Thymus (tissue), 11 donors: ENCODE data around the gene SCYL1. TPM values are rescaled to one million over a fixed set of nuclear protein-coding genes. Genes with fewer than 3 reads are reported as not detected.

ENCODE experiments used
- DNase-seq, 9 donors: peaks; one replicate each; pipeline ENCODE4 v3.0.0-alpha.2; 2013; ENCODE audit warnings: low spot score in 9 of 9, low read depth in 6 of 9, missing footprints in 1 of 9
- H3K27ac ChIP-seq, 2 donors: one replicate each; pipeline ENCODE4 v1.5.1; 2013; ENCODE audit warnings: control low read depth in 1 of 2, low read depth in 1 of 2, low read length in 1 of 2, mild to moderate bottlenecking in 1 of 2, moderate library complexity in 1 of 2
- H3K27me3 ChIP-seq, 2 donors: one replicate each; pipeline ENCODE4 v1.5.1; 2013; ENCODE audit warnings: low read length in 1 of 2; ENCODE audit not compliant: control insufficient read depth in 2 of 2, insufficient read depth in 1 of 2
- H3K36me3 ChIP-seq, 2 donors: one replicate each; pipeline ENCODE4 v1.5.1; 2013; ENCODE audit warnings: low read length in 1 of 2, mild to moderate bottlenecking in 1 of 2, moderate library complexity in 1 of 2; ENCODE audit not compliant: control insufficient read depth in 2 of 2, insufficient read depth in 2 of 2
- H3K4me1 ChIP-seq, 2 donors: one replicate each; pipeline ENCODE4 v1.5.1; 2013; ENCODE audit warnings: low read length in 2 of 2; ENCODE audit not compliant: control insufficient read depth in 2 of 2, insufficient read depth in 2 of 2
- H3K4me3 ChIP-seq, 2 donors: one replicate each; pipeline ENCODE4 v1.5.1; 2013; ENCODE audit warnings: low read length in 2 of 2, control low read depth in 1 of 2, mild to moderate bottlenecking in 1 of 2
- H3K9me3 ChIP-seq, 2 donors: one replicate each; pipeline ENCODE4 v1.5.1; 2013; ENCODE audit warnings: low read length in 1 of 2, mild to moderate bottlenecking in 1 of 2; ENCODE audit not compliant: control insufficient read depth in 2 of 2, insufficient read depth in 1 of 2
- WGBS: extraction: QIAGEN DNeasy Blood & Tissue Kit; methylation state at CpG from one replicate; pipeline ENCODE4 v1.1.7; 2013; 5-methylcytosine and 5-hydroxymethylcytosine counted together
- polyA plus RNA-seq: library from polyadenylated mRNA; stranded (reverse); fragments of 200-250 nt; gene quantifications from one replicate; pipeline ENCODE4 v1.2.3, GENCODE V29; 2013
- total RNA-seq: library from RNA; stranded (reverse); fragments of 120-200 nt; gene quantifications from one replicate; pipeline ENCODE4 v1.2.4, GENCODE V29; 2013
- donor health status: healthy.

Gene SCYL1
- total and polyA plus RNA-seq, 2 donors = 41.0 to 68.1 TPM

DNA sequence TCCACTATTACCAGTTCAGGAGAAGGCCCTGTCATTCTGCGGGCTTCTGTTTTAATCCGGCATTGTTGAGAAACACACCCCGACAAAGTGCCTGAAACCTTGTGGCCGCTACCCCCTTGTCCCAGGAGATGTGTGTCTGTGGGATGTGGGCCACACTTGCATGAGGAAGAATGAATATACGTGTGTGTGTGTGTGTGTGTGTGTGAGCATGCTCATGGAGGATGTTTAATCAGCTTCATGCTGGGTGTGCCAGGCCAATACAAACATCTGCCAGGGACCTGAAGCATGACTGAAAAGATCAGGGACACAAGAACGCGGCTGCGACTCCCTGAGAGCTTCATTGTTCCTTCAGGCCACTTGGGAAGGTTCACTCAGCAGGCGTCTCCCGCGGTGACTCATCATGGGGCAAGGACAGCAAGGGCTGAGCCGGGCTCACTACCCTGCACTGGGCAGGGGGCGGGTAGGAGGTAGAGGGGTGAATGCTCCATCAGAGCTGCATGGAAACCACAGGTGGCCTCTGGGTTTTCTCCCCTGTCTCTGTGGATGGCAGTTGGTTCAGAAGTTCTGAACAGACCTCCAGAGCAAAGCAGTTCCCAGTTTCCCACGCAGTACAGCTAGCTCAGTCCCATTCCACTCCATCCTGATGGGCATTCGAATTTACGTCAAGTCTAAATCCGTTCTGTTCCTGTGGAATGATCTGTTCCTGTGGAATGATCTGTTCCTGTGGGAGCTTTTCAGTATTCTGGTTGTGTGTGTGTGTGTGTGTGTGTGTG is 33.1 kb upstream of the SCYL1 start:
- 84% methylated on average over 17 of the region's 17 CpGs for WGBS
- no peaks in the 10 kb centered on the region for H3K27me3 ChIP-seq
- no peak overlapping the region for H3K4me3 ChIP-seq
- no peaks in the 10 kb centered on the region for H3K36me3 ChIP-seq
- H3K27ac ChIP-seq = peak overlapping the region; percentile 86 to 89
- H3K4me1 ChIP-seq = peaks cover 43 to 100% of the 10 kb centered on the region in 2 donors
- peaks cover 0 to 2% of the 10 kb centered on the region in 2 donors for H3K9me3 ChIP-seq
- DNase-seq = peak in 1 of 9 donors; percentile 37

DNA sequence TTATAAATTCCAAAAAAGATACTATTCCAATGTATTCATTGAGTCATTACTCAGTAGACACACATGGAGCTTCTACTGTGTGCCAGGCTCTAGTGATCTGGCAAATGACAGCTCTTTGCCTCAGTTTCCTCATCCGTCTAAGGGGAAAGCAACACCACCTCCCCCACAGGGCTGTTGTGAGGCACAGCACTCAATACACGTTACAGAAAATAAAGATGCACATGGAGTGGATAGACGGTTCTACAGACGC is 32.6 kb upstream of the SCYL1 start:
- Histone ChIP-seq H3K36me3 (no peaks in the 10 kb centered on the region), H3K27ac (peak overlapping the region; percentile 86 to 89), H3K9me3 (peaks cover 0 to 2% of the 10 kb centered on the region in 2 donors), H3K4me1 (peaks cover 45 to 100% of the 10 kb centered on the region in 2 donors), H3K27me3 (no peaks in the 10 kb centered on the region), H3K4me3 (no peak overlapping the region)
- DNase-seq = no peak
- WGBS = 82% methylated on average over 4 of the region's 4 CpGs

DNA sequence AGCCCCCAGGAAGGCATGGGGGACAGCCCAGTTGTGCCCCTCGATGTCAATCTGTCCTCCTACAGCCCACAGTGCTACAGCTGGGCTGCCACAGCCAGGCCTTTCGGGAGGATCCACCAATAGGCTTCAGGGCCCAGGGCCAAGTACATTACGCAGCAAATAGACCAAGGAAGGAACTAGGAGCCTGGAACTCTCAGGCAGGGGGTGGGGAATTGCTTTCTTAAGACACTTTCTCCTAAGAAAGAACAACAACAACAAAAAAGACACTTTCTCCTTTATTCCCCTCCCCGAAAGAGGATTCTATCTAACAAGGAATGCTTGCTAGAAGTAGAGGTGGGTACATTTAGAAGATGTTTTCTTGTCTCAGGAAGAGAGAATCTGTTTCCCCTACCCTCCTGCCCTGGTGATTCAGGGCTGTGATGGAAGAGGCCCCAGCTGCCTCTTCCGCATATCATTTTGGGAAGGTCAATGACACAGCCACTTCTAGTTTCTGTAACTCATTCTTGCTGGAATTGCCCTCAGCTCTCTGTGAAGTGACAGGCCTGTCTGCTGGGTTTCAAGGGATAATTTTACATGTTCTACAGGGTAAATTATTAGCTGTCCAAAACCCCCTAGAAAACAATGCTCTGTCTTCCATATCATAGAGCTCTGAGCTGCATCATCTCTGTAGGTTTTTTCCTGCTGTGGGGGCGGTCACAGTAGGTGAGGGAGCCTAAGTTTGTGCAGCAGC is 32.1 kb upstream of the SCYL1 start:
- Histone ChIP-seq H3K4me1 (peaks cover 42 to 95% of the 10 kb centered on the region in 2 donors), H3K27me3 (no peaks in the 10 kb centered on the region), H3K4me3 (no peak overlapping the region), H3K27ac (peak overlapping the region; percentile 86 to 89), H3K36me3 (no peaks in the 10 kb centered on the region), H3K9me3 (peaks cover 0 to 2% of the 10 kb centered on the region in 2 donors)
- WGBS = 62% methylated on average over 6 of the region's 6 CpGs
- DNase-seq = peak in 1 of 9 donors; percentile 54

DNA sequence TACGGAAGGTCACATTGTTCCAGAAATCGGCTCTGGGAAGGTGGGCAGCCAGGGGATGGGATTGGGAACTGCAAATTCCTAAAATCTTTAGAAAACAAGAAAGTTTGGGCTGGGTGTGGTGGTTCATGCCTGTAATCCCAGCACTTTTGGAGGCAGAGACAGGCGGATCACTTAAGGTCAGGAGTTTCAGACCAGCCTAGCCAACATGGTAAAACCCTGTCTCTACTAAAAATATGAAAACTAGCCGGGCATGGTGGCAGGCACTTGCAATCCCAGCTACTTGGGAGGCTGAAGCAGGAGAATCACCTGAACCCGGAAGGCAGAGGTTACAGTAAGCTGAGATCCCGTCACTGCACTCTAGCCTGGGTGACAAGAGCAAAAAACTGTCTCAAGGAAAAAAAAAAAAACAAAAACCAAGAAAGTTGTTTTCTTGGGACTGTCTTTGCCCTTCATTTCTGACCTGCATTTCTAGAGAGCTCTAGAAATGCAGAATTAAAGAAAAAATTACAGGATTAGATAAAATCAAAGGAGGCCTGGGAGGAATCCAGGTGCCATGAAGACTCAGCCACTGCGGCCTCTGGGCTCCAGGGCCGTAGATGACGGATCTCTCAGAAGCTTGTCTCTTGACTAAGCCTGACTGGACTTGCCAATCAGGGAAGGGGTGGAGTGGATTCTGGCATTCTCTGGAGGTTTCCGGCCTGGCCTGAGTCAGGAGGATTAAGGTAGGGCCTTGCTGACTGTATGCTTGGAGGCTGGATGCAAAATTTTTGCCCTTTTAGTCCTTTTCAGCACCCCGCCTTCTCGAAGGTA is 31.3 kb upstream of the SCYL1 start:
- H3K4me1 ChIP-seq = peaks cover 34 to 87% of the 10 kb centered on the region in 2 donors
- H3K27me3 ChIP-seq = no peaks in the 10 kb centered on the region
- DNase-seq = peak in 1 of 9 donors; percentile 36
- peaks cover 0 to 2% of the 10 kb centered on the region in 2 donors for H3K9me3 ChIP-seq
- H3K36me3 ChIP-seq = no peaks in the 10 kb centered on the region
- no peak overlapping the region for H3K4me3 ChIP-seq
- WGBS = 89% methylated on average over 12 of the region's 12 CpGs
- peak overlapping the region; percentile 86 to 89 for H3K27ac ChIP-seq

DNA sequence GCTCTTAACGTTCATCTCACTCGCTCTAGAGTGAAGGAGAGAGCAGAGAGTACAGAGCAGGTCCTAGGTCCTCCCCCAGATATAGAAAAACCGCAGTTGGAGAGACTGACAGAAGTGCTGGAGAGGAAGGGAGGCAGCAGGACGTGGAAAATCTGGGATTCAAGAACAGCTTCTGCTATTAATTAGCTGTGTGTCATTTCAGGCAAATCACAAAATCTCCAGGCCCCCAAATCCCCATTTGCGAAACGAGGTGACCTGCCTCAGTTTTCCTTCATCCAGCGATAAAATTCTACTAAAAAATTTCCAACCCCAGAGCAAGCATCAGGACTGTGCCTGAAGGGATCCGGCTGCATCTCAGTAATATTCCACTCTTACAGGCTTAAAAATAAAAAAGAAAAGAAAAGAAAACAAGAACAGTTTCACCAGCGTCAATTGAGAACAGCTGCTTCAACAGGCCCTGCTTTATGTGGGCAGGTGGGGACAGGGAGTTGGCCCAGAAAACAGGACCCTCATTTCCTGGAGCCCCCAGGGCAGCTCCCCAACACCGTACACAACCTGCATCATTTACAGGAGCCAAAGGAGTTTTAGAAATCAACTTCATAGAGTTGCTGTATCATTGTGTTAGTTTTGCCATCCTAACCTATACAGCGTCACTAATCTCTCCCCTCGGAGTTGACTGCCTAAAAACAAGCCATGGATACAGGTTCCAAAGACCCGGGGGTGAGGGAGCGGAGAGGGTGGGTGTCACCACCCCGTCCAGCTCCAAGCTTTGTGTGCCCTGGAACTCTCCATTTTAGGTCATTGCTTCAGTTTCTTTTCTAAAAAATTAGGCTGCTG is 28.4 kb upstream of the SCYL1 start:
- 41% methylated on average over 15 of the region's 15 CpGs for WGBS
- H3K4me1 ChIP-seq = peaks cover 25 to 58% of the 10 kb centered on the region in 2 donors
- peak in 2 of 9 donors; percentile 60 to 80 for DNase-seq
- H3K27ac ChIP-seq = peak overlapping the region; percentile 100
- peaks cover 5 to 11% of the 10 kb centered on the region in 2 donors for H3K36me3 ChIP-seq
- no peaks in the 10 kb centered on the region for H3K9me3 ChIP-seq
- H3K27me3 ChIP-seq = no peaks in the 10 kb centered on the region
- H3K4me3 ChIP-seq = peak overlapping the region; percentile 48 to 100

DNA sequence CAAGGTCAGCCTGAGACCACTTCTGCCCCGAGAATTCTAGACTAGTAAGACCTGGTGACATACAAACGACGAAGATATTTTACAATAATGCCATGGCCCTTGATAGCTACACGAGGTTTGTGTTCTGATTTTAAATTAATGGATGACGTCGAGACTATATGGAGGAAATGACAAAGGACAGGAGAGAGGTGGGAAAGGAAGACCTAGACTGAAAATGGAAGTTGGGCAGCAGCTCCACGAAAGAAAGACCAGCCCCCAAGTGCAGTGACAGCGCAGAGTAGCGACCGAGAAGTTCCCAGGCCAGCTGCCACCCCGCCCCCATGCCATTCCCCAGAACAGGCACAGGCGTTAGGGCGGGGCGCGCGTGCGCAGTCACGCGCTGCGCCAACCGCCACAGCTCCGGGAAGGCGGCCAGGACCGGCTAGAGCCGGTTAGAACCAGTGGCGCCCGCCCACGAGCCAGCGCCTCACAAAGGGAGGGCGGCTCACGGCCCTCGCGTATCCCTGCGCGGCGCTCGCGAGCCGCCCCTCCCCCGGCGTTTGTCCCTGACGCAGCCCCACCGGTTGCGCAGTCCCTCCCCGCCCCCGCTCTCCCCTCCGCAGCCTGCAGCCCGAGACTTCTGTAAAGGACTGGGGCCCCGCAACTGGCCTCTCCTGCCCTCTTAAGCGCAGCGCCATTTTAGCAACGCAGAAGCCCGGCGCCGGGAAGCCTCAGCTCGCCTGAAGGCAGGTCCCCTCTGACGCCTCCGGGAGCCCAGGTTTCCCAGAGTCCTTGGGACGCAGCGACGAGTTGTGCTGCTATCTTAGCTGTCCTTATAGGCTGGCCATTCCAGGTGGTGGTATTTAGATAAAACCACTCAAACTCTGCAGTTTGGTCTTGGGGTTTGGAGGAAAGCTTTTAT is 27.5 kb upstream of the SCYL1 start:
- Histone ChIP-seq H3K4me1 (peaks cover 25 to 49% of the 10 kb centered on the region in 2 donors), H3K36me3 (peaks cover 13 to 16% of the 10 kb centered on the region in 2 donors), H3K9me3 (no peaks in the 10 kb centered on the region), H3K27ac (peak overlapping the region; percentile 100), H3K27me3 (no peaks in the 10 kb centered on the region), H3K4me3 (peak overlapping the region; percentile 83 to 100)
- WGBS = under 1% methylated on average over 61 of the region's 61 CpGs
- peak; percentile 95 to 100 (median 98) for DNase-seq

DNA sequence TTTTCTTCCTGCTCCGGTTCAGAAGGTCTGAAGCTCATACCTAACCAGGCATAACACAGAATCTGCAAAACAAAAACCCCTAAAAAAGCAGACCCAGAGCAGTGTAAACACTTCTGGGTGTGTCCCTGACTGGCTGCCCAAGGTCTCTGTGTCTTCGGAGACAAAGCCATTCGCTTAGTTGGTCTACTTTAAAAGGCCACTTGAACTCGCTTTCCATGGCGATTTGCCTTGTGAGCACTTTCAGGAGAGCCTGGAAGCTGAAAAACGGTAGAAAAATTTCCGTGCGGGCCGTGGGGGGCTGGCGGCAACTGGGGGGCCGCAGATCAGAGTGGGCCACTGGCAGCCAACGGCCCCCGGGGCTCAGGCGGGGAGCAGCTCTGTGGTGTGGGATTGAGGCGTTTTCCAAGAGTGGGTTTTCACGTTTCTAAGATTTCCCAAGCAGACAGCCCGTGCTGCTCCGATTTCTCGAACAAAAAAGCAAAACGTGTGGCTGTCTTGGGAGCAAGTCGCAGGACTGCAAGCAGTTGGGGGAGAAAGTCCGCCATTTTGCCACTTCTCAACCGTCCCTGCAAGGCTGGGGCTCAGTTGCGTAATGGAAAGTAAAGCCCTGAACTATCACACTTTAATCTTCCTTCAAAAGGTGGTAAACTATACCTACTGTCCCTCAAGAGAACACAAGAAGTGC is 26.7 kb upstream of the SCYL1 start:
- Histone ChIP-seq H3K4me3 (peak overlapping the region; percentile 83 to 100), H3K4me1 (peaks cover 25 to 41% of the 10 kb centered on the region in 2 donors), H3K27ac (peak overlapping the region; percentile 100), H3K36me3 (peaks cover 21 to 24% of the 10 kb centered on the region in 2 donors), H3K27me3 (no peaks in the 10 kb centered on the region), H3K9me3 (no peaks in the 10 kb centered on the region)
- WGBS = 2% methylated on average over 24 of the region's 24 CpGs
- peak in 5 of 9 donors; percentile 64 to 90 (median 79) for DNase-seq
